Left kidney (tissue), 8 donors: ENCODE measurements around the gene SHISA3. TPM values are rescaled to one million over a fixed set of nuclear protein-coding genes. Genes with fewer than 3 reads are reported as not detected.
"Not testable (repeated sequence)": the region's sequence is repeated elsewhere in the genome, so short reads cannot be mapped to it uniquely, and the experiment has no call there.

Experiments
- DNase-seq: peaks from one replicate; pipeline ENCODE4 v3.0.0-alpha.2; 2013
- long read RNA-seq, 8 donors: transcript quantifications; one replicate each; lab custom pipeline, GENCODE V29; 2026
- polyA plus RNA-seq: library from polyadenylated mRNA; unstranded; fragments of 120-200 nt; gene quantifications from one replicate; pipeline ENCODE4 v1.2.1, GENCODE V29; 2013; ENCODE audit not compliant: insufficient read length

Gene SHISA3
- 97.9 TPM for polyA plus RNA-seq
- long read RNA-seq, donor 1, transcript SHISA3-201 (2 exons, 1,971 nt), result major isoform, 112 of 162 reads
- long read RNA-seq, donor 1, partial matches to known transcripts, result 50 of 162 reads
- long read RNA-seq, donor 1, other reads (novel, unspliced or antisense), result 0 of 162 reads
- long read RNA-seq, donor 2, transcript SHISA3-201 (2 exons, 1,971 nt), result major isoform, 61 of 61 reads
- long read RNA-seq, donor 2, partial matches to known transcripts, result 0 of 61 reads
- long read RNA-seq, donor 2, other reads (novel, unspliced or antisense), result 0 of 61 reads
- long read RNA-seq, donor 3, transcript SHISA3-201 (2 exons, 1,971 nt), result major isoform, 42 of 42 reads
- long read RNA-seq, donor 3, partial matches to known transcripts, result 0 of 42 reads
- long read RNA-seq, donor 3, other reads (novel, unspliced or antisense), result 0 of 42 reads
- long read RNA-seq, donor 4, partial matches to known transcripts, result 0 of 4 reads
- long read RNA-seq, donor 4, other reads (novel, unspliced or antisense), result 0 of 4 reads
- long read RNA-seq, donor 5, transcript SHISA3-201 (2 exons, 1,971 nt), result major isoform, 63 of 63 reads
- long read RNA-seq, donor 5, partial matches to known transcripts, result 0 of 63 reads
- long read RNA-seq, donor 5, other reads (novel, unspliced or antisense), result 0 of 63 reads
- long read RNA-seq, donor 6, transcript SHISA3-201 (2 exons, 1,971 nt), result major isoform, 123 of 123 reads
- long read RNA-seq, donor 6, partial matches to known transcripts, result 0 of 123 reads
- long read RNA-seq, donor 6, other reads (novel, unspliced or antisense), result 0 of 123 reads
- long read RNA-seq, donor 7, transcript SHISA3-201 (2 exons, 1,971 nt), result major isoform, 86 of 86 reads
- long read RNA-seq, donor 7, partial matches to known transcripts, result 0 of 86 reads
- long read RNA-seq, donor 7, other reads (novel, unspliced or antisense), result 0 of 86 reads
- long read RNA-seq, donor 8, transcript SHISA3-201 (2 exons, 1,971 nt), result major isoform, 40 of 40 reads
- long read RNA-seq, donor 8, partial matches to known transcripts, result 0 of 40 reads
- long read RNA-seq, donor 8, other reads (novel, unspliced or antisense), result 0 of 40 reads

DNA sequence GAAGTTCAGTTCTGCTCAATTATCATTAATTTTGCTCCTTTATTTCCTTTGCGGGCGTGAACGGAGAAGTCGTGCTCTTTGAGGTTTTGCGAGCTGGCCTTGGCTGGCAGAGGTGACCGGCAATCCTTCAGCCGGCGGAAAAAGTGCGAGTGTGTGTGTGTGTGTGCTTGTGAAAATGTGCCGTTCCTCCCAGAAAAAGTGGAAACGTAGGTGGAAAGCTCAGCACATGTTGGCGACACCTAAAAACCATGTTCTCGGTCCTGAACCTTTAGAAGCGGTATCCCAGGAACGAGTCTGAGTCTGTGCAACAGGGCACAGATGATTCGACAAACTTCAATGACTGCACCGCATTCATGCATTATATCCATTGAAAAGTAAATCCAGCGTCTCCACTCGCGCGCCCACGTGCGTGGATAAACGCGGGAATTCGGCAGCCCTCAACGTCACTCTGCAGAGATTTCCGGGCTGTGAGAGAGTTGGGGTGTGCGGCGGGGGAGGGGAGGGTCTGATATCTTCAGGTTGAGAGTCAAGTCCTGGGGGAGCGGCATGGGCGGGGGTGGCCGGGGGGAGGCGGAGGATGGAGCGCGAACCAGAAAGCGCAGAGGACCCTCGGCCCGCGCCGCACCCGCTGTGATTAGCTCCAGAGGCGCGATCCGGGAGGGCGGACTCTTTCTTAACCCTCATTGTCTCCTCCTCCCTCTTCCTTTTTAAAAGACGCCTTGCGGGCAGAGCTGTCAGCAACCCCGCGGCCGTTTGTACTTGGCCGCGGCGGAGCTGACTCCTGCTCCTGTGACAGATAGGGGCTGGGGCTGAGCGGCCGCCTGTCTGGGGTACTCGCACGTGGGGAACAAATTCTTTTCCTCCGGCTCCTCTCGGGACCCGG, at the start of gene SHISA3:
TSS of gene SHISA3 (plus strand) at position 737 of the 883 bp plus-strand sequence. CDS start 569 bp downstream, outside the sequence.
- DNase-seq, result peak; percentile 73

DNA sequence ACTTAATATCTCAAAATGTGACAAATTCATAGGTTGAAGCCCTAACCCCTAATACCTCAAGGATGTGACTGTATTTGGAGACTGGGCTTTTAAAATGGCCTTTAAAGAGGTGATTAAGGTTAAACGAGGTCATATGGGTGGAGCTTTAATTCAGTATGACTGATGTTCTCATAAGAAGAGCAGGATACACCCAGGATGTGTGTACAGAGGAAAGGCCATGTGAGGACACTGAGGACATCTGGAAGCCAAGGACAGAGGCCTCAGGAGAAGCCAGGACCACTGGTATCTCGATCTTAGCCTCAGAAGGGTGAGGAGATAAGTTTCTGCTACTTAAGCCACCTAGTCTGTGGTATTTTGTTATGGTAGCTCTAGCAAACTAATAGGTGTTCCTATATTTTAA, 49.0 kb upstream of the SHISA3 start:
- DNase-seq, result no peak

DNA sequence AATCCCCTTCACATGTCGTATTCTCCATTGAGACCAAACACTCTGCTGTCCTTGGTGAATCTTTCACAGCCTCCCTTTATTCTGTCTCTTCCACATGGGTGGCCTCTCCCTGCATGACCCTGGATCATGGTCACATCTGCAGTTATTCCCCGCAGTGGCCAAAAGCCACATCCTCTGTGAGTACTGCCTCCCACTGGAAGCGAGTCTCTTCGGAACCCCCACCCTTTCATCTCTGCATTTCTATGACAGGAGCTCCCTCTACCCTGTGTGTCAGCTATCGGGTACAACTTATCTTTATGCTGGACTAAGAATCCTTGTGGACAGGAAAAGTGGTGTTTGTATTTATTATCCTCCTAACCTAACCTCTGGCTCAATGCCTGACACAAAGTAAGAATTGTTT, 48.6 kb upstream of the SHISA3 start:
- DNase-seq, result no peak

DNA sequence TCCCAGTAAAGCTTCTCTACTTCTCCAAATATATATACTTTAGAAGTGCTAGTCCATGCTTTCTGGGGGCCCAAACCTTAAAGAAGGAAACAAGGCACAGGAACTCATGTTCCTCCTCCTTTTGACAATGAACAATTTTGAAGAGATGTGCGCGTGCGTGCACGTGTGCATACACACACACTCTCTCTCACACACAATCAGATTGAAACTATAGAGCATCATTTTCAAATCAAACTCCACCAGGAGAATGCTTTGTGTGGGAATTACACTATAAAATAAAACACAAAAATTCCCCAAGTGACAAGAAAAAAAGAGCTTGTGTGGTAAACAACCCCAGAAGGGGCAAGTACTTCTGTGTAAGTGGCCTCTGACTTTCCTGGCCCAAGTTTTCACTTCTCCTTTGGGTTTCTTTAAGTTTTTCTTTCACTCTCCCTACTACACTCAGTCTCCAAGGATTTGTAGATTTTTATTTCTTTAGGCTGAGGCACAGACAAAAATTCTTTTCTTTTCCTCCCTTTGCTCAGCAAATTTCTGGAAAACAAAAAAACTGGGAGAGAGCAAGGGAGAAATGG, 46.6 kb upstream of the SHISA3 start:
- no peak for DNase-seq

DNA sequence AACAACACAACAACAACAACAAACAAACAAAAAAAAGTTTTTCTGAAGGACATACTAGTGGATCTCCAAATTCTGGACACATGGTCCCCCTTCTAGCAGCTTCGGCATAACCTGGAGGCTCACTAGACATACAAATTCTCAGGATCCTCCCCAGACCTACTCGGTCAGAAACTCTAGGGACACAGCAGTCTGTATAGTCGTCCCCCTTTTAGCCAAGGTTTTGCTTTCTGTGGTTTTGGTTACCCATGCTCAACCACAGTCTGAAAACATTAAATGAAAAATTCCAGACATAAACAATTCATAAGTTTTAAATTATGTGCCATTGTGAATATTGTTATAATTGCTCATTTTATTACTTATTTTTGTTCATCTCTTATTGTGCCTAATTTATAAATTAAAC, 45.2 kb upstream of the SHISA3 start:
- no peak for DNase-seq

DNA sequence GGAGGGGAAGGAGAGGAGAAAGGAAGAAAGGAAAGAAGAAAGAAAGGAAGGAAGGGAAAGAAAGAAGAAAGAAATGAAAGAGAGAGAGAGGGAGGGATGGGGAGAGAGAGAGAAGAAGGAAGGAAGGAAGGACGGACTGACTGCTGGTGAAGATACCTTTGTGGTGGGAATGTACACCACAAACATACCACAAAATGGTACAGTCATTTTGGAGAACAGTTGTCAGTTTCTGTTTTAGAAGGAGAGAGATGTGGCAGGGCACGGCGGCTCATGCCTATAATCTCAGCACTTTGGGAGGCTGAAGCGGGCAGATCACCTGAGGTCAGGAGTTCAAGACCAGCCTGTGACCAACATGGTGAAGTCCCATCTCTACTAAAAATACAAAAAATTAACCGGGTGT, 40.0 kb upstream of the SHISA3 start:
- no peak for DNase-seq

DNA sequence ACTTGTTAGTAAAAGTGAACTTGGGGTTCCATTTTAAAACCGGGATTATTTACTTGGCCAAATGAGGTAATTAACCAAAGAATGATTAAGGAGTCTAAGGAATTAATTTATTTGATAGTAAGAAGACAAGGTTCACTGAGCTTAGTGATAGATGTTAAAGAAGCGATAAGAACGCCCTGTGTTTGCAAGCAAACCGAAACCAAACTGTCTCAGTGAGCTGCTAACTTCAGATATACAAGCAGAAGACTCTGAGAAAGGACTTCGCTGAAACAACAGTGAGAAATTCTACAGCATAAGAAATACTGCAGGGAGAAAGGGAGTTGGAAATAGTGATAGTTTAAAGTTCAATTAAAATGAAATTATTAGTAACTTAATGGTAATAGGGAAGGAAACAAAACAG, 37.6 kb upstream of the SHISA3 start:
- no peak for DNase-seq

DNA sequence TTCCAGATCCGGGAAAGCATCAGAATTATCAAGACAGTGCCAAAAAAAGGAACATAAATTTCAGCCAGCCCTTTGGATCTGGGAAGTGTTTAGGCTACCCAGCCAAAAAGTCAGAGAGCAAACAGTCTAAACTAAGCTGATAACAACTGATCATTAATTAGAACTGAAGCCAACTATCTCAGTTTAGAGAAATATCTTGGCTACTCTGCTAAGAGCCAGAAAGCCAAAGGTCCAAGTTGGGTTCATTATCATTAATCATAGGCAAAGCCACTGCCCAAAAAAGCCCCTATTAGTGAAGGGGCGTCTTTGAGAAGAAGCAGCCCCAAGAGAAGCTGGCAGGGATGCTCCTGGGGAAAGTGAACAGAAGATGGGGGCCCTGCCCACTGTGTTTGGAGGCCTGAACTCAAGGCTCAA, 37.0 kb upstream of the SHISA3 start:
- no peak for DNase-seq

DNA sequence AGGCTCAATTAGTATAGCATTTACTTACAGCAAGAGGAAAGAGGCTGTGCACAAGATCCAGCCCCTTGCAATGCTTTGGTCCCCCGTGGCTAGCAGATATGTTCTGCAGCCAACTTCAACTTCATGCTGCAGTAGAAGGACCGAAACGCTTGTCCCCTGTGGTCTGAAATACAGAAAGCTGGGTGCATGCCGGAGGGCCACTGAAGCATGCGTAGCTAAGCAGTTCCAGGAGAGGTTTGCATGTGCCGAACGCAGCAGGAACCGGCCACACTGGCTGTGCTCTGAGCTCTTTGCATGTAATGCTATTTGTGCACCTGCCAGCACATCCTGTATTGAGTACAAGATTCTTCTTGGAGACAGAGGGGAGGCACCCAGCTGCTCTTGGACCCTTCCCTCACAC, 35.8 kb upstream of the SHISA3 start:
- DNase-seq, result no peak

DNA sequence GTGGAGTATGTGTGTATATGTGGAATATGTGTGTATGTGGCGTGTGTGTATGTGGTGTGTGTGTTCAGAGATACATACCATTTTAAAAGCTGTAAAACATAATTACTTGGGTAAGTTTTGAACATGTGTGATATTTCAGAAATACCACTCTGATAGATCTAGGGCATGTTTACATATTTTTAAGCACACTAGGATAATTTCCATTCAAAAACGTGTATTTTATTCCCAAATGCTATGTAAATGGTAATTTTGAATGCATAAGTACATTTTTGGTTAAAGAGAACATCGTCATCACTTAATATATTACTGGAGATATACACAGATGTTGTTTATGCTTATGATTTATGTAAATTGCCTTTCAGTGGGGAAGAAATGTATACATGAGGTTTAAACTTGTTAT, 34.7 kb upstream of the SHISA3 start:
- DNase-seq, result no peak

DNA sequence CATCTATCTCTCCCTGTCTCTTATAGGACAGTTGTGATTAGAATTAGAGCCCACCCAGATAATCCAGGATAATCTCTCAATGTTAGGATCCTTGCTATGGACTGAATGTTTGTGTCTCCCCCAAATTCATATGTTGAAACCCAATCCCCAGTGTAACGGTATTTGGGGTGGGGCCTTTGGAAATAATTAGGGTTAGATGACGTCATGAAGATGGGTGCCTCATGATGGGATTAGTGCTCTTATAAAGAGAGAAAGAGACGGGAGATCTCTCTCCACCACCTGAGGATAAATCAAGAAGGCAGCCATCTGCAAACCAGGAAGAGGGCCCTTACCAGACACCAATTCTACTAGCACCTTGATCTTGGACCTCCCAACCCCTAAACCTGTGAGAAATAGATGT, 33.7 kb upstream of the SHISA3 start:
- DNase-seq, result no peak

DNA sequence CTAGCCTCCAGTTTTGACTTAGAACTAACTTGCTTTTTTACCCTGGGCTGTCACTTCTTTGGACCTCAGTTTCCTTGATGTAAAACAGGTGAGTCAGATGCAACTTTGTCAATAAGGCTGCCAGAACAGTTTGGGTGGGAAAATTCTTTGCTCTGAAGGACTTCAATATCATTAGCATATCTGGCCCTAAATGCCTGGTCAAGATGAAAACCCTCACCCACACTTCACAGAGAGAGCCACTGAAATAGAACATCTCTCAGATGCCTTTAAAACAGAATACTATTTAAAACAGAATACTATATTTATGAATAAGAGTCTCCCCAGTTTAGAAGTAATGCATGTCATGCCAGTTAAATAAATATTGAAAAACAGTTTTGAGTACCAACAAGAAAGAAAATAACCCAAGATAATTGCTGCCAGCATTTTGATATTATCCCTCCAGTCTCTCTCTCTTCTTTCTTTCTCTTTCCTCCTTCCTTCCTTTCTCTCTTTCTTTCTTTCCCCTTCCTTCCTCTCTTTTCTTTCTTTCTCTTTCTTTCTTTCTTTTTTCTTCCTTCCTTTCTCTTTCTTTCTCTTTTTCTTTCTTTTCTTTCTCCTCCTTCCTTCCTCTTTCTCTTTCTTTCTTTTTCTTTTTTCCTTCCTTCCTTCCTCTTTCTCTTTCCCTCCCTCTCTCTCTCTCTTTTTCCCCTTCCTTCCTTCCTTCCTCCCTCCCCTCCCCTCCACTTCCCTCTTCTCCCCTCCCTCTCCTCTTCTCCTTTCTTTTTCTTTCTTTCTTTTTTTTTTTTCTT, 32.8 kb upstream of the SHISA3 start:
- no peak for DNase-seq

DNA sequence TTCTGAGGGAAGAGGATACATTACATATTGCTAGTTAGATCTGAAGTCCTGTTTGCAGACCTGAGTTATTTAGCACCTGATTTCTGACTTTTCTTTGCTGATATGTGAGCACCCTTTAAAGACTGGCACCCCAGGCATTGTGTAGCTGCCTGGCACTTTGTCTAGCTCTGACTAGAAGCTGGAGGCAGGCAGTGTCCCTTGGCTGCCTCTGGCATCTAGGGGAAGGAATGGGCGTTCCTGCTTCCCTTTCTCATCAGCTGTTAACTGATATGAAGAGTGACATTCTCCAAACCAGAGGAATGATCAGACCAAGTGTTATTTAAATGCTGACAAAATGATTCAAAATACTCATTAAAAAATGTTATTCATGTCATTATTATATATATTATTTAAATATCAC, 30.3 kb upstream of the SHISA3 start:
- DNase-seq, result no peak

DNA sequence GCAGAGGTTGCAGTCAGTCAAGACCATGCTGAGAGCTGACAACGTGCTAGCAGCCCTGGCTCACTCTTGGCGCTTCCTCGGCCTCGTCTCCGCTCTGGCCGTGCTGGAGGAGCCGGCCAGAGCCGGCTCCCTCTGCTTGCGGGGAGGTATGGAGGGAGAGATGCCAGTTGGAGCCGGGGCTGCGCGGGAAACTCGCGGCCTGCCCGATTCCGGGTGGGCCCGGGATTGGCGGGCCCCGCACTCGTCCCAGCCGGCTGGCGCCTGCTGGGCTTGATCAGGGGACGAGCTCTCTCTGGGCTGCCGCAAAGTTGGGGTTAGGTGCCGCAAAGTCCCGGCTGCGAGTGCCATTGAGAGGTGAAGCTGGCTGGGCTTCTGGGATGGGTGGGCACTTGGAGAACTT, 27.8 kb upstream of the SHISA3 start:
- DNase-seq, result no peak

DNA sequence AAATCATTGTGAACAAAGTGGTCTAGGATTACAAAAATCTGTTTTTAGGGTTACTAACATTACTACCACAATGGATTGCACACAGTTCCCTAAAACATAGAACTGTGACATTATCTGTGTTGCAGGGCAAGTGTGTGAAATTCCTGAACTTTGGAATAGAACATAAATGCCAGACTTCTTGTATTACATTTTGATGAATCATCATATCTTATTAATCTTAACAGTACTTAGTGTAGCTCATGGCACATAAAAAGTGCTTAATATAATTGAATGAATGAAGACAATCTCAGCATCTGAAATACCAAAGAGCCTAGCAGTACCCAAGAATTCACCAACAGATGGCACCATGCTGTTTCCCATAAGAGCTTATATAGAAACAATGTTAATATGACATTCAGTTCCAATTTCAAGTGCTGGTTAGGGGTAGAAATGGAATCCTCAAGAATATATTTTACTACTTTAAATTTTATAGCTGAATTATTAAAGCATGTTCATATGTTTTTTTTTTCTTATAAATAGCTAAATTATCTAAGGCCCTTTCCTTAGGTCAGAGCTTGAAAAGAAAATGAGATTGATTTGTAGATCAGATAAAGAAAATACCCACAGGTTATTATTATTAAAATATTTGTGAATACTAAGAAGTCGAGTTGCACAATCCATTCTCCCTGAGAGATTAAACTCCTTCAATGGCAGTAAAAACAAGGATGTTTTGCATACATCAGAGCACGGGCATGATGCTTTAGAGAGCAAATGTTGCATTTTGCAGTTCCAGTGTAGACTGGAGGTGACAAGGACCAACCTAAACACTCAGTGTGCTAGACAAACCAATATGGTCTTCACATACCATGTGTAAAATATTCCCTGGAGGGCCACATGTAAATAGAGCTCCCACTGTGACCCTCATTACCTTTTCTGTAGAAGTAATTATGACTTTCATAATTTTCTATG, 25.7 kb upstream of the SHISA3 start:
- DNase-seq, result peak; percentile 62

DNA sequence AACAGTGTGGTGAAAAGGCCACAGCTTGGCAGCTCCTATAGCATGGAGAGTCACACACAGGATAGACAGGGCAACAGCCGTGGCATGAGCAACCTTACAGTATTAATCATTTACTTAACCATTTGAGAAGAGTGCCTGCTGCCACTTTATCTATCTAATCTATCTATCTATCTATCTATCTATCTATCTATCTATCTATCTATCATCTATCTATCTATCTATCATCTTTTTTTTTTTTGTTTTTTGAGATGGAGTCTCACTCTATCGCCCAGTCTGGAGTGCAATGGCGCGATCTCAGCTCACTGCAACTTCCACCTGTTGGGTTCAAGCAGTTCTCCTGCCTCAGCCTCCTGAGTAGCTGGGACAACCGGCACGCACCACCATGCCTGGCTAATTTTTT, 25.0 kb upstream of the SHISA3 start:
- not testable (repeated sequence) for DNase-seq

DNA sequence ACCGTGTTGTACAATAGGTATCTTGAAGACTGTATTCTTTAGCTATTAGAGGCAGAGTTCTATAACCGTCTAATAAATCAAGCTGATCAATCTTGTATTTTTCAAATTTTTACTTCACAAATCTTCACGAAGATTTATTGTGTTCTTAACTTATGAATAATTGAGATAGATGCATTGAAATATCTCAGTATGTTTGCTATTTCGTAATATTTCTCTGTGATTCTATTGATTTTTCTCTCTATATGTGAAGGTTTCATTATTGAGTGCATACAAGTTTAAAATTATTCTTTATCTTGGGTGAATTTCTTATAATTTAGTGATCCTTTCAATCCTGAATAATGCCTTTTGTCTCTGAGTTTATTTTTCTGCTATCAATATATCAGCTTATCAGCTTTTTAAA, 19.8 kb upstream of the SHISA3 start:
- no peak for DNase-seq

DNA sequence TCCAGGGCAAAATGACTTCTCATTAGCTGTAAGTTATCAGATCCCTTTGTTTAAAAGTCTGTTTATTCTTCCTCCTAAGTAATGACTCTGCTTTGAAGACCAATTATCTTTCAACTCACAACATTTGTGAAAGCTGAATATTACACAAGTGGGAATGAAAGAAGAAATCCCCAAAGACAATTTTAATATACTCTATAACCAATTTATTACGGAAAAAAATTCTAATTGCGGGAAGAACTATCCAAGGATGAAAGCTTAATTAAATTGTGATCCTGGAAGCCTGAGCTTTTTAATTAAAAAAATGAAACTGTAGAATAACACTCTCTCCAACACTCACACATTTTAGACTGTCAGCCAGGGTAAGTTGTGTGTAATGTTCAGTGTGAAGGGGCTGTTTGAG, 15.6 kb upstream of the SHISA3 start:
- DNase-seq, result no peak

DNA sequence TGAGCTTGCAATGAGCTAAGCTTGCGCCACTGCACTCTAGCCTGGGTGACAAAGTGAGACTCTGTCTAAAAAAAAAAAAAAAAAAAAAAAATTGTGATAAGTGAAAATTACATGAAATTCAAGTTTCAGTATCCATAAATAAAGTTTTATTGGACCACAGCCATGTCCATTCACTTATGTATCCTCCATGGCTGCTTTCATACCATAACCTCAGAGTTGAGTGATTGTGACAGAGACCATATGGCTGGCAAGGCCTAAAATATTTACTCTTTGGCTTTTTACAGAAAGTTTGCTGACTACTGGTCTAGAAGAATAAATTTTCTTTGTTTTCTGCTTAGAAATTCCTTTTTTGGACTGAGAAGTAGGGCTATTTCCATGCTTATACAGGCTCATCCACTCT, 11.8 kb upstream of the SHISA3 start:
- DNase-seq, result no peak
